ENCODE data around the gene SHMT2. TPM values are rescaled to one million over a fixed set of nuclear protein-coding genes. Genes with fewer than 3 reads are reported as not detected.

Gene SHMT2
- total and polyA plus RNA-seq, 2 experiments from 2014 or later = 125 to 387 TPM

GRCh38 chr12:57205186-57205585, 24.3 kb upstream of the SHMT2 start:
- peaks cover 18% of the 10 kb centered on the region for H3K27me3 Mint-ChIP-seq (ENCODE audit: insufficient read depth, low read depth, poor library complexity)
- ATAC-seq (no peak), DNase-seq (ENCODE audit: low spot score) (no peak)
- H3K27ac Mint-ChIP-seq = no peak overlapping the region
- TF ChIP-seq POLR2AphosphoS5 (IDR thresholded peaks at IDR 0.05; ENCODE audit: low read depth) = peak; percentile 14; the same call in 1 of the 2 replicates
- no peak for TF ChIP-seq STAT1 (IDR thresholded peaks at IDR 0.05; ENCODE audit: unreplicated experiment)
- TF ChIP-seq REST (IDR thresholded peaks at IDR 0.05; ENCODE audit: unreplicated experiment) = no peak
- TF ChIP-seq ZNF462 (CRISPR knock-in tag; IDR thresholded peaks at IDR 0.05) = no peak
- TF ChIP-seq JUNB (IDR thresholded peaks at IDR 0.05; ENCODE audit: unreplicated experiment) = no peak
- no peak for TF ChIP-seq CREB1 (CRISPR knock-in tag; IDR thresholded peaks at IDR 0.05; ENCODE audit: low read depth)
- peaks cover 86% of the 10 kb centered on the region for H3K36me3 Mint-ChIP-seq (ENCODE audit: low read depth)
- no peak overlapping the region for H3K27ac ChIP-seq (ENCODE audit: low read depth)
- H4K20me1 ChIP-seq (replicated peaks; ENCODE audit: insufficient read depth) = no peaks in the 10 kb centered on the region; the same call in 1 of the 2 replicates
- H3K4me3 Mint-ChIP-seq = no peak overlapping the region
- H3K4me1 ChIP-seq (ENCODE audit: insufficient read depth) = no peaks in the 10 kb centered on the region
- H3K79me2 ChIP-seq (replicated peaks; ENCODE audit: insufficient read depth) = no peaks in the 10 kb centered on the region
- H3K4me2 ChIP-seq = no peak overlapping the region
- H3F3A ChIP-seq (replicated peaks; ENCODE audit: low read depth) = no peaks in the 10 kb centered on the region
- no peaks in the 10 kb centered on the region; the same call in 2 of the 3 replicates for H3K9me3 Mint-ChIP-seq
- H3K4me1 Mint-ChIP-seq = no peaks in the 10 kb centered on the region
- H3K27me3 ChIP-seq (ENCODE audit: insufficient read depth) = no peaks in the 10 kb centered on the region
- H2AFZ ChIP-seq = no peak overlapping the region
- H3K9me2 ChIP-seq (ENCODE audit: insufficient read depth) = no peaks in the 10 kb centered on the region
- H3K4me3 ChIP-seq = no peak overlapping the region
- peaks cover 19% of the 10 kb centered on the region for H3K36me3 ChIP-seq (ENCODE audit: insufficient read depth)
